ENCODE measurements around the gene PCGF1.
"Not testable (repeated sequence)": the region's sequence is repeated elsewhere in the genome, so short reads cannot be mapped to it uniquely, and the experiment has no call there.

PCGF1 gene

GRCh38 chr2:74472945-74473258 lies 34.6 kb downstream of the PCGF1 start:
- TF ChIP-seq CTCF (IDR thresholded peaks at IDR 0.05; ENCODE audit: borderline replicate concordance, insufficient read depth, low read depth, low read length) = no peak
- H3K4me3 ChIP-seq (ENCODE audit: low read depth, low read length) = peak overlapping the region; percentile 70

GRCh38 chr2:74472086-74472944 lies 35.2 kb downstream of the PCGF1 start, which contains the start of gene MRPL53:
Gene MRPL53 (minus strand): TSS chr2:74472680. CDS start chr2:74472660, 20 bp downstream.
- TF ChIP-seq CTCF (IDR thresholded peaks at IDR 0.05; ENCODE audit: borderline replicate concordance, insufficient read depth, low read depth, low read length) = no peak
- H3K4me3 ChIP-seq (ENCODE audit: low read depth, low read length) = peak within 1 kb of the TSS; percentile 70

- peak overlapping the region; percentile 70 for H3K4me3 ChIP-seq (ENCODE audit: low read depth, low read length)
- no peak for TF ChIP-seq CTCF (IDR thresholded peaks at IDR 0.05; ENCODE audit: borderline replicate concordance, insufficient read depth, low read depth, low read length)
Observed at GRCh38 chr2:74471332-74472065, 36.0 kb downstream of the PCGF1 start.

GRCh38 chr2:74470742-74471141 lies 36.8 kb downstream of the PCGF1 start:
- not testable (repeated sequence) for H3K4me3 ChIP-seq (ENCODE audit: low read depth, low read length)

- peak overlapping the region; percentile 95 for H3K4me3 ChIP-seq (ENCODE audit: low read depth, low read length)
- no peak for TF ChIP-seq CTCF (IDR thresholded peaks at IDR 0.05; ENCODE audit: borderline replicate concordance, insufficient read depth, low read depth, low read length)
Observed at GRCh38 chr2:74464406-74464805, 43.1 kb downstream of the PCGF1 start.

- H3K4me3 ChIP-seq (ENCODE audit: low read depth, low read length) = no peak overlapping the region
- TF ChIP-seq CTCF (IDR thresholded peaks at IDR 0.05; ENCODE audit: borderline replicate concordance, insufficient read depth, low read depth, low read length) = no peak
Observed at GRCh38 chr2:74462786-74463105, 44.7 kb downstream of the PCGF1 start.

GRCh38 chr2:74462054-74462785 lies 45.3 kb downstream of the PCGF1 start:
- TF ChIP-seq CTCF (IDR thresholded peaks at IDR 0.05; ENCODE audit: borderline replicate concordance, insufficient read depth, low read depth, low read length) = no peak
- no peak overlapping the region for H3K4me3 ChIP-seq (ENCODE audit: low read depth, low read length)
